Type B pancreatic cell (in vitro differentiated cells): ENCODE results near the gene PLCXD1. TPM values are rescaled to one million over a fixed set of nuclear protein-coding genes. Genes with fewer than 3 reads are reported as not detected.
"Not testable (repeated sequence)": the region's sequence is repeated elsewhere in the genome, so short reads cannot be mapped to it uniquely, and the experiment has no call there.

Experiments
- DNase-seq: peaks from one replicate; pipeline ENCODE4 v3.0.0; 2021; ENCODE audit warnings: mixed read lengths; ENCODE audit not compliant: unreplicated experiment; ENCODE audit errors: extremely low spot score
- H3K27ac Mint-ChIP-seq: 2 replicates; pipeline ENCODE4 v1.8.0; 2021; ENCODE audit warnings: mild to moderate bottlenecking, mixed read lengths
- H3K27me3 Mint-ChIP-seq: 2 replicates; pipeline ENCODE4 v1.8.0; 2021; ENCODE audit warnings: mixed read lengths
- H3K36me3 Mint-ChIP-seq: 2 replicates; pipeline ENCODE4 v1.8.0; 2021; ENCODE audit warnings: mixed read lengths
- H3K4me1 Mint-ChIP-seq: one replicate; pipeline ENCODE4 v1.8.0; 2021; ENCODE audit warnings: mixed read lengths; ENCODE audit not compliant: unreplicated experiment
- H3K4me3 Mint-ChIP-seq: 2 replicates; pipeline ENCODE4 v1.8.0; 2021; ENCODE audit warnings: mild to moderate bottlenecking, mixed read lengths
- H3K9me3 Mint-ChIP-seq: 2 replicates; pipeline ENCODE4 v1.8.0; 2021; ENCODE audit warnings: mixed read lengths
- CTCF ChIP-seq: fragments of 200-600 bp; sonication (generic); conservative IDR thresholded peaks from 2 replicates; pipeline ENCODE4 v1.5.0; 2021; ENCODE audit warnings: antibody characterized with exemption, mild to moderate bottlenecking
- total RNA-seq: library from RNA; stranded (reverse); gene quantifications from 2 replicates; pipeline ENCODE4 v1.2.1, GENCODE V29; 2021; ENCODE audit warnings: low replicate concordance

Gene PLCXD1
- total RNA-seq, 1 donor from 2014 or later = 54.8 TPM

GRCh38 chrX:258291-259040 lies 22.7 kb upstream of the PLCXD1 start:
- no peak overlapping the region for H3K4me3 Mint-ChIP-seq

GRCh38 chrX:259692-260355 lies 21.4 kb upstream of the PLCXD1 start:
- H3K4me3 Mint-ChIP-seq = peak overlapping the region; percentile 65
- peaks cover 14% of the 10 kb centered on the region for H3K4me1 Mint-ChIP-seq
- no peaks in the 10 kb centered on the region for H3K9me3 Mint-ChIP-seq
- H3K27me3 Mint-ChIP-seq = no peaks in the 10 kb centered on the region
- no peaks in the 10 kb centered on the region for H3K36me3 Mint-ChIP-seq
- H3K27ac Mint-ChIP-seq = peak overlapping the region; percentile 81
- no peak for TF ChIP-seq CTCF
- DNase-seq = peak; percentile 57

More at GRCh38 chrX:258291-259040, 22.7 kb upstream of the PLCXD1 start:
- peak; percentile 55 for DNase-seq
- Mint-ChIP-seq H3K4me1 (peaks cover 14% of the 10 kb centered on the region), H3K36me3 (no peaks in the 10 kb centered on the region), H3K27ac (no peak overlapping the region), H3K27me3 (no peaks in the 10 kb centered on the region), H3K9me3 (no peaks in the 10 kb centered on the region)
- no peak for TF ChIP-seq CTCF

GRCh38 chrX:261167-261918 lies 19.8 kb upstream of the PLCXD1 start:
- H3K27me3 Mint-ChIP-seq = no peaks in the 10 kb centered on the region
- peak; percentile 65 for DNase-seq
- H3K4me3 Mint-ChIP-seq = peak overlapping the region; percentile 81
- peaks cover 18% of the 10 kb centered on the region for H3K4me1 Mint-ChIP-seq
- H3K27ac Mint-ChIP-seq = peak overlapping the region; percentile 97
- no peak for TF ChIP-seq CTCF
- H3K9me3 Mint-ChIP-seq = no peaks in the 10 kb centered on the region
- no peaks in the 10 kb centered on the region for H3K36me3 Mint-ChIP-seq

GRCh38 chrX:261919-262352 lies 19.2 kb upstream of the PLCXD1 start:
- H3K9me3 Mint-ChIP-seq = no peaks in the 10 kb centered on the region
- H3K27me3 Mint-ChIP-seq = no peaks in the 10 kb centered on the region
- no peak for TF ChIP-seq CTCF
- no peaks in the 10 kb centered on the region for H3K36me3 Mint-ChIP-seq
- peak overlapping the region; percentile 81 for H3K4me3 Mint-ChIP-seq
- peak overlapping the region; percentile 97 for H3K27ac Mint-ChIP-seq
- H3K4me1 Mint-ChIP-seq = peaks cover 18% of the 10 kb centered on the region
- DNase-seq = peak; percentile 40

DNA sequence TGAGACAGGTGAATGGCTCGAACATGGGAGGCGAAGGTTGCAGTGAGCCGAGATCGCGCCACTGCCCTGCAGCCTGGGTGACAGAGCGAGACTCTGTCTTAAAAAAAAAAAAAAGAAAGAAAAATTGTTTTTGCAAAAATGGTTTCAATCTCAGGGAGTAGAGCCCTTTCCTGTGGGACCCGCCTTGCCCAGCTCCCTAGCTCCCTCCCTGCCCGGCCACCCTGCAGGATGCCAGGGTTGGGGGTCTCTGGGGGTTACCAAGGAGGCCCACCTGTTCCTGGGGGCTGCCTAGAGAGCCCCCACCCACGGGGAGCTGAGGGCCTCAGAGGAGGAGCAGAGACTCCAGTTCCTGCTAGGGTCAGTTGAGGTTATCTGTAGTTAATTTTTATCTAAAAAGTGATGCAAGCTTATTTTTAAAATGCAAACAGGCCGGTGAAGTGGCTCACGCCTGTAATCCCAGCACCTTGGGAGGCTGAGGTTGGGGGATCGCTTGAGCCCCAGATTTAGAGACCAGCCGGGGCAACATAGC lies 18.7 kb upstream of the PLCXD1 start:
- Mint-ChIP-seq H3K27me3 (no peaks in the 10 kb centered on the region), H3K4me1 (peaks cover 18% of the 10 kb centered on the region), H3K27ac (peak overlapping the region; percentile 97), H3K9me3 (no peaks in the 10 kb centered on the region), H3K4me3 (peak overlapping the region; percentile 81), H3K36me3 (no peaks in the 10 kb centered on the region)
- DNase-seq = peak; percentile 58
- no peak for TF ChIP-seq CTCF

- not testable (repeated sequence) for H3K9me3 Mint-ChIP-seq, H3K36me3 Mint-ChIP-seq, H3K27ac Mint-ChIP-seq, H3K4me3 Mint-ChIP-seq, H3K27me3 Mint-ChIP-seq
- DNase-seq = peak; percentile 47
- H3K4me1 Mint-ChIP-seq = peaks cover 18% of the 10 kb centered on the region
Observed at GRCh38 chrX:264006-264405, 17.2 kb upstream of the PLCXD1 start.
